Dedifferentiated amniotic fluid mesenchymal stem cell (primary cell): ENCODE measurements around the gene UFD1.

ENCODE experiments used
- DNase-seq: peaks from one replicate; pipeline ENCODE4 v3.0.0-alpha.2; 2016; ENCODE audit errors: extremely low spot score

The UFD1 gene

GRCh38 chr22:19429950-19430889 is 48.8 kb downstream of the UFD1 start:
- DNase-seq: peak; percentile 35

GRCh38 chr22:19424186-19424500 is 54.9 kb downstream of the UFD1 start:
- DNase-seq: no peak

- no peak for DNase-seq
These were observed 56.3 kb downstream of the UFD1 start for GRCh38 chr22:19422440-19423301.

- DNase-seq: no peak
These were observed 58.7 kb downstream of the UFD1 start for GRCh38 chr22:19420321-19420720.

- no peak for DNase-seq
These were observed 59.4 kb downstream of the UFD1 start for GRCh38 chr22:19419464-19420178.

GRCh38 chr22:19419086-19419463 is 59.9 kb downstream of the UFD1 start:
- DNase-seq: no peak

- DNase-seq: no peak
These were observed 66.1 kb downstream of the UFD1 start for GRCh38 chr22:19412923-19413322.

- DNase-seq: no peak
These were observed 66.5 kb downstream of the UFD1 start for GRCh38 chr22:19412478-19412877.

- DNase-seq: no peak
These were observed 67.3 kb downstream of the UFD1 start for GRCh38 chr22:19411690-19412045.

- no peak for DNase-seq
These were observed 67.9 kb downstream of the UFD1 start for GRCh38 chr22:19410941-19411689.

- DNase-seq: no peak
These were observed 71.1 kb downstream of the UFD1 start for GRCh38 chr22:19407649-19408606.

- DNase-seq: no peak
These were observed 72.1 kb downstream of the UFD1 start for GRCh38 chr22:19406846-19407245.

GRCh38 chr22:19406281-19406811 is 72.6 kb downstream of the UFD1 start:
- no peak for DNase-seq

GRCh38 chr22:19405652-19406051 is 73.3 kb downstream of the UFD1 start:
- DNase-seq: no peak

- DNase-seq: no peak
These were observed 73.9 kb downstream of the UFD1 start for GRCh38 chr22:19405133-19405532.

- DNase-seq: no peak
These were observed 74.3 kb downstream of the UFD1 start for GRCh38 chr22:19404676-19405075.

GRCh38 chr22:19402642-19403191 is 76.3 kb downstream of the UFD1 start:
- no peak for DNase-seq

GRCh38 chr22:19401483-19401882 is 77.5 kb downstream of the UFD1 start:
- DNase-seq: no peak

GRCh38 chr22:19400881-19401280 is 78.1 kb downstream of the UFD1 start:
- no peak for DNase-seq
